ENCODE data around the gene RNF207.

DNA sequence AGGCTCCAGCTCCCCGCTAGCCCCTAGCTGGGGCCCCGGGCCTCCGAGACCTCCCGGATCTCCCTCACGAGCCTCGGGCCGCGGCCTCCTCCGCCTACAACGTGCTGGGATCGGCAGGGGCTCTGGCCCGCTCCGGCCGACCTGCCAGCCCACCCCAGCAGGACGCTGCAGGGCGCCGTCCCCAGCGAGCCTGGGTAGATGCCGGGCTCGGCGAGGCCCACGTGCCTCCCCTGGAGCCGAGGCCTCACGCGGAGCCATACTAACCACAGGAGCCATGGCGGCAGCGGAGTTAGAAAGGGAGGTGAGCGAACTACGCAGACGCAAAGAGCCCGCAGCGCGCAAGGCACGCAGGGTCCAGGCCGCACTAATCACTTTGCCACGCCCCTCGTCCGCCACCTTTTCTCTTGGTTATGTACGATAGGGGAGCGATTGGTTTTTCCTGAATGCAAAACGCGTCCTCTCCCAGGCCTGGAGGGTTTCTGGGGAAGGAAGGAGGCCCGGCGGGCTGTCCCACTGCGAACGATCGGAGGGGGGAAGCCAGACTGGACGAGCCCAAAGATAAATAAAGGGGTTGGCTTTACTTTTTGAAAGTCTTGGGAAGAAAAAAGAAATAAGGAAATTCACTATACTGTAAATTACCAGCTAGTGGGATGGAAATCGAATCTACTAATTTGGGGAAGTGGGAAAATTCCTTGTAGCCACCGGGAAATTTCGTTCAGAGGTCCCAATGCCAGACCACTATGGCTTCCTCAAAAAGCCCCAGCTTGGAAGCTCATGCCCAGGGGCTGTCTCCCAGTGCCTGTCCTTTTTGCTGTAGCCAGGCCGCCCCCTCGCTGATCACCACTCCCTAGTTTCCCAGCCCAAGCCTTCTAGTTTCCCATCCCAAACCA is 6.4 kb upstream of the RNF207 start, which contains the start of gene RPL22:
- TF ChIP-seq, protein P1, sequence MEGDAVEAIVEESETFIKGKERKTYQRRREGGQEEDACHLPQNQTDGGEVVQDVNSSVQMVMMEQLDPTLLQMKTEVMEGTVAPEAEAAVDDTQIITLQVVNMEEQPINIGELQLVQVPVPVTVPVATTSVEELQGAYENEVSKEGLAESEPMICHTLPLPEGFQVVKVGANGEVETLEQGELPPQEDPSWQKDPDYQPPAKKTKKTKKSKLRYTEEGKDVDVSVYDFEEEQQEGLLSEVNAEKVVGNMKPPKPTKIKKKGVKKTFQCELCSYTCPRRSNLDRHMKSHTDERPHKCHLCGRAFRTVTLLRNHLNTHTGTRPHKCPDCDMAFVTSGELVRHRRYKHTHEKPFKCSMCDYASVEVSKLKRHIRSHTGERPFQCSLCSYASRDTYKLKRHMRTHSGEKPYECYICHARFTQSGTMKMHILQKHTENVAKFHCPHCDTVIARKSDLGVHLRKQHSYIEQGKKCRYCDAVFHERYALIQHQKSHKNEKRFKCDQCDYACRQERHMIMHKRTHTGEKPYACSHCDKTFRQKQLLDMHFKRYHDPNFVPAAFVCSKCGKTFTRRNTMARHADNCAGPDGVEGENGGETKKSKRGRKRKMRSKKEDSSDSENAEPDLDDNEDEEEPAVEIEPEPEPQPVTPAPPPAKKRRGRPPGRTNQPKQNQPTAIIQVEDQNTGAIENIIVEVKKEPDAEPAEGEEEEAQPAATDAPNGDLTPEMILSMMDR (IDR thresholded peaks at IDR 0.05), result peak in 1 of 7 experiments; percentile 28
- TF ChIP-seq POLR2A (IDR thresholded peaks at IDR 0.05), result peak; percentile 69 to 86 (median 81)
